Measurements from ENCODE around the gene OR52A1.

The OR52A1 gene

DNA sequence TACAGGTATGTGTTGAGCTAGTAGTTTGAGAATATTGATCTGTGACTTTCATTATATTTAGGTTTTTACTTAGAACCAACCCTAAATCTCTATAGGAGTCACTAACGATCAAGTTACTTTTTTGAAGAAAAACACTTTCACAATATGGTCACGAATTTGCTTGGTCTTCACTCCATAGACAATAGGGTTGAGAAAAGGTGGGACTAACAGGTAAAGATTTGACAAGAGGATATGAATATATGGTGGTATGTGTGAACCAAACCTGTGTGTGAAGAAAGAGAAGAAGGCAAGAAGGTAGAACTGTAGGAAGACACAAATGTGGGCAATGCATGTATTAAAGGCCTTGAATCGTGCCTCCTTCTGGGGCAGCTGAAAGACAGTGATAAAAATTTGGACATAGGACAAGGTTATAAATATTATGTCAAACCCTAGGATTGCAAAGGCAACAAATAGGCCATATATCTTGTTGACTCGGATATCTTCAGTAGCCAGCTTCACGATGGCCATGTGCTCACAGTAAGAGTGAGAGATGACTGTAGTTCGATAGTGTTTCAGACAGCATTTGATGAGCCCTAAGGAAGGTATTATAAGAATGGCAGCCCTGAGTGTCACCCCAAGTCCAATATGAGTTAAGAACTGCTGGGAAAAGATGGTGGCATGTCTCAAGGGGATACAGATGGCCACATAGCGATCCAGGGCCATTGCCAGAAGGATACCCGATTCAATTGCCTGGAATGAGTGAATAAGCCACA, 22.8 kb downstream of the OR52A1 start:
- no peak for DNase-seq

DNA sequence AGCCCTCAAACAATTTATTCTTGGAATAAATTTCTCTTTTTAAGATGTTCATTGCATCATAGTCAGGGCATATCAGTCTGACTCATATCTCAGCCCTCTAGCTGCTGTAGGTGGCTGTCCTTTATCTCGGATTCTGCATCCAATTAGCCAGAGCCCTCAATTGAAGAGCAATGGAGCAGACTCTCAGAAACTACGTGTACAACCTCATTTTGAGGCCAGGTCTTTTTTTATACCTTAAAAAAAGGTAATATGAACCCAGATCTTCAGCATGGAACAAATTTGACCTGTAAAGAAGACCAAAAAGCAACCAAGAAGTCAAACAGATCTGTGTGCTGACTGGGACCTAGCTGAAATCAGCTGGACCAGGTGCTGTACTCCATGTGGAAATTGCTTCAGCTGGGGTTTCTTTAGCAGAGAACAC, 25.1 kb downstream of the OR52A1 start:
- DNase-seq = no peak

DNA sequence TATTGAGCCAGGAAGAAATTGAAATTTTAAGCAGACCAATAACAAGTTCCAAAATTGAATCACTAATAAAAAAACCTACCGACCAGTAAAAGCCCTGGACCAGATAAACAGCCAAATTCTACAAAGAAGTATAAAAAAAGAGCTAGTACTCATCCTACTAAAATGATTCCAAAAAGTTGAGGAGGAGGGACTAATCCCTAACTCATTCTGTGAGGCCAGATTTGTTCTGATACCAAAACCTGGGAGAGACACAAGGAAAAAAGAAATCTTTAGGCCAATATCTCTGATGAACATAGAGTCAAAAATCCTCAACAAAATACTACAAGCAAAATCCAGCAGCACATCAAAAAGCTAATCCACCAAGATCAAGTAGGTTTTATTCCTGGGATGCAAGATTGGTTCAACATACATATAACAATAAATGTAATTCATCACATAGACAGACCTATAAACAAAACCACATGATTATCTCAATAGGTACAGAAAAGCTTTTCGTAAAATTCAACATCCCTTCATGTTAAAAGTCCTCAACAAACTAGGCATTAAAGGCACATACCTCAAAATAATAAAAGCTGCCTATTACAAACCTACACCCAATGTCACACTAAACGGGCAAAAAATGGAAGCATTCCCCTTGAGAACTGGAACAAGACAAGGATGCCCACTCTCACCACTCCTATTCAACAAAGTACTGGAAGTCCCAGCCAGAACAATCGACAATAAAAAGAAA, 29.5 kb downstream of the OR52A1 start:
- no peak for DNase-seq

DNA sequence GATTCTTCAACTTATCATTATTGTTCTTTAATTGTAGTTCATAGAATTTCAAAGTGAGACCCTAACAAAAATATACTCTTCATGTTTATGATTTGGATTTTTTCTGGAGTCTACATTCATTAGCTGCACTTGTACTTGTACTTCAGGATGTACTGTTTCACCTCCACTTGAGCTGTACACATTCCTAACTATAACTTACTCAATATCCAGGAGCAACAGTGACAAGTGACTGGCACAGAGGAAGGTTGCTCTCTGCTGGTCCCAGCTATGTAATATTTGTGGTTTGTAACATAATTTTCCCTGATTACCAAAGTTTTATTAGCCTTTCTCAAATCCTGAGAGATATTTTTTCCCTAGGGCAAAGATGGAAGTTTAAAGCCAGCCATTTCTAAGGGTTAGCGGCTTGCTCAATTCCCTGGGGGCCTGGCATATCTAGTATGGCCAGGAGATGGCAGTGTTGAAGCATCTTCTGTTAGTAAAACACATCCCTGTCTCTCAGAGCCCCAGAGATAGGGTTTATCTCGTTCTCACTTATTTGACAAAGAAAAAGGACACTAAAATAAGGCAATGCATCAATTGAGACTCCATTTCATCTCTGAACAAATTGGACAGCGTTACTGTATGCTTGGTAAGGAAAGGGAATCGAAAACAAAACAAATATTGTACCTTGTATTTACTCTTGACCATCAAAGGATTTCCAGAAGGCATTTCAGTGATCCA, 30.6 kb downstream of the OR52A1 start:
- DNase-seq = no peak

DNA sequence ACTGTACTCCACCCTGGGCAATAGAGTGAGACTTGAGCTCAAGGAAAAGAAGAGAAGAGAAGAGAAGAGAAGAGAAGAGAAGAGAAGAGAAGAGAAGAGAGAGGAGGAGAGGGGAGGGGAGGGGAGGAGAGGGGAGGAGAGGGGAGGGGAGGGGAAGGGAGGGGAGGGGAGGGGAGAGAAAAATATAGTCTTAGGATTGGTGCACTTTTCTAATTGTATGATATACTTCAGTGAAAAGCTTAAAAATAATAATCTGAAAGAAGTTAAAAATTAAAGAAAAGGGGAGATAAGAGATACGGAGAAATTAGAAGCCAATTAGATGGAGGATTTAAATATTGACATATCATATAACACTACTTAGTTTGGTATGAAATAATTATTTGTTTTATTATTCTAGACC, 35.7 kb downstream of the OR52A1 start:
- no peak for DNase-seq

DNA sequence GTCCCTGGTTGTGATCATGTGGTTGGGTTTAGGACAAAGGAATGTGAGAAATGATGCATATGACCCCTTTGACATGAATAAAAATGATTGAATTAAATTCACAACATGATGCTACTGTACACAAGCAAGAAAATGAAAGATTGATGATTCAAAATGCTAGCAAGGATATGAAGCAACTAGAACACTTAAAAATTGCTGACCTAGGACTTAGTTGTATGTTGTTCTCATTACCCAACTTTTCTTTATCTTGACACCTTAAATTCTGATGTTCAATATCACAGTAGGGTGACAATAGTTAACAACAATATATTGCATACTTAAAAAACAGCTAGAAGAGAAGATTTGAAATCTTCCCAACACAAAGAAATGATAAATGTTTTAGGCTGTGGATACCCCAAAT, 37.0 kb downstream of the OR52A1 start:
- no peak for DNase-seq

DNA sequence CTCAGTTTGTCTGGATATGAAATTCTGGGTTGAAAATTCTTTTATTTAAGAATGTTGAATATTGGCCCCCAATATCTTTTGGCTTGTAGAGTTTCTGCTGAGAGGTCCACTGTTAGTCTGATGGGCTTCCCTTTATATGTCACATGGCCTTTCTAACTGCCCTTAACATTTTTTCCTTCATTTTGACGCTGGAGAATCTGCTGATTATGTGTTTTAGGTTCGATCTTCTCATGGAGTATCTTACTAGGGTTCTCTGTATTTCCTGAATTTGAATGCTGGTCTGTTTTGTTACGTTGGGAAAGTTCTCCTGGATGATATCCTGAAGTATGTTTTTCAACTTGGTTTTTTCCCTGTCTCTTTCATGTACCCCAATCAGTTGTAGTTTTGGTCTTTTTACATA, 39.2 kb downstream of the OR52A1 start:
- no peak for DNase-seq

DNA sequence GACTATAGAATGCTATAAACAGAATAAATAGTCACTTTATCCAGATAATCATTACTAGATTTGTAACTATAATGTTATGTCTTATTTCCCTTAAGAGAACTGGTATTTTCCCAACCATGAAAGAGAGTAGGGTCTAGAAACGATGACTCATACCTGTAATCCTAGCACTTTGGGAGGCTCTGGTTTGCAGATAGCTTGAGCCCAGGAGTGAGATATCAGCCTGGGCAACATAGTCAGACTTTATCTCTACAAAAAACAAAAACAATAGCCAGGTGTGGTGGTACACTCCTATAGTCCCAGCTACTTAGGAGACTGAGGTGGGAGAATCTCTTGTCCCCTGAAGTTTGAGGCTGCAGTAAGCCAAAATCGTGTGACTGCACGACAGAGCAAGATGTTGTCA, 47.3 kb downstream of the OR52A1 start:
- no peak for DNase-seq

DNA sequence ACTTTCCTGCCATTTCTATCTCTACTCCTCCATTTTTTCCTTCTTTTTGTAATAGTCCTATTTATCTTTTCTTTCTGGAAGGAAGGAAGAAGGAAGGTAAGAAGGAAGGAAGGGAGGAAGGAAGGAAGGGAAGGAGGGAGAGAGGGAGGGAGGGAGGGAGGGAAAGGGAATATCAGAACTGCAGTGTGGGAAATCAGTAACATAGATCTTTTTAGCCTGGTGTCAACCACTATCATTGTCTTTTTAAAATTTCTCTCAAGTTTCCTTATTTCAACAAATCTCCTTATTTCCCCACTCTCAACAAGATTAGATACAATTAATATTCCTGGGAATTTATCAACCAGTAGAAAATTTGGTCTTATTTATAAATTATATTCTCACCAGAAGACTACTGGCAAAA, 51.5 kb downstream of the OR52A1 start:
- DNase-seq = no peak

DNA sequence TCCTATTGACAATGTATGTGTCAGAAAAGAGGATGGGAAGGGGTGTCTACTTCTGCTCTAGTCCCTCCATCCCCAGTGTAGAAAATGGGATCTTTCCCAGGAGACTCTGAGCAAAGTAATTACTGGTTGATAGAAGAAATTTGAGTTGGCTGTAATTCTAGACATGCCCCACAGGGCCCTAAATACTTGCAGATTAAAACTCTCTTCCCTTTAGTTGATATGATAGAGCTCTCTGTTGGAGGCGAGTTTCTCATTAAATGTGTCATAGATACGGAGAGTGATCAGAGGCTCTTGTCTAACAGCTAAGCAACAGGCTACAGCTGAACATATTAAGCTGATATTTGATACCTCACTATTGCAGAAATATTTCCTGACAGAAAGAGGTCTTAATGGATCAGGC, 52.3 kb downstream of the OR52A1 start:
- no peak for DNase-seq

DNA sequence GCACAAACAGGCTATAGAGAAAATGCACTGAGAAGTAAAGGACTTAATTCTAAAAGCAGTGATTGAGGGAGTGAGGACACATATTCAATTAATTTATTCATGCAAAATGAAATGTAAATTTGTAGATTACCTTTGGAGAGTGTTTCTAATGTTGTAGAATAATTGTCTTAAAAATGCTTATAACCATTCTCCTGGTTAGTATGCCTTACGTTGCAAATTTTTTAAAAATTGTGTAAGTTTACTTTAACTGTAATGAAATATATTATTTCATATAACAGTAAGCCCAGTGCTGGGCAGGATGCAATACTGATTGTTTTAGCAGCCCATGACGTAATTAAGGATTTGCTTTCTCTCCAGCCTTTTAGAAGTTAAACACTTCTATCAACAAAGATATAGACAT, 58.5 kb downstream of the OR52A1 start:
- no peak for DNase-seq
